Aorta (tissue), 5 donors: ENCODE results near the gene RBM44. TPM values are rescaled to one million over a fixed set of nuclear protein-coding genes. Genes with fewer than 3 reads are reported as not detected.

Experiments
- ATAC-seq: fragments of 200-7000 bp; cut with Tn5 transposase; one replicate; pipeline ENCODE4 v1.9.1; 2022; ENCODE audit warnings: moderate library complexity; ENCODE audit not compliant: low FRiP score
- DNase-seq, 2 donors: peaks; one replicate each; pipeline ENCODE4 v3.0.0-alpha.2; 2020
- H3K27ac ChIP-seq, 2 donors: one replicate each; pipeline ENCODE4 v1.5.1; 2013; ENCODE audit warnings: low read length in 2 of 2, mild to moderate bottlenecking in 2 of 2, moderate library complexity in 2 of 2, control low read depth in 1 of 2, inconsistent platforms in 1 of 2, low read depth in 1 of 2
- H3K27me3 ChIP-seq, 2 donors: one replicate each; pipeline ENCODE4 v1.6.1; 2013; ENCODE audit warnings: control low read depth in 1 of 2, low read length in 1 of 2, mild to moderate bottlenecking in 1 of 2, moderate library complexity in 1 of 2; ENCODE audit not compliant: insufficient read depth in 2 of 2, control insufficient read depth in 1 of 2
- H3K36me3 ChIP-seq, 2 donors: one replicate each; pipeline ENCODE4 v1.6.1; 2013; ENCODE audit warnings: control low read depth in 1 of 2, low read length in 1 of 2, mild to moderate bottlenecking in 1 of 2; ENCODE audit not compliant: insufficient read depth in 2 of 2, control insufficient read depth in 1 of 2
- H3K4me1 ChIP-seq, 2 donors: one replicate each; pipeline ENCODE4 v1.6.1; 2013; ENCODE audit warnings: low read length in 2 of 2, control low read depth in 1 of 2, mild to moderate bottlenecking in 1 of 2, moderate library complexity in 1 of 2; ENCODE audit not compliant: insufficient read depth in 2 of 2, control insufficient read depth in 1 of 2
- H3K4me3 ChIP-seq, 2 donors: one replicate each; pipeline ENCODE4 v1.5.1; 2013; ENCODE audit warnings: low read length in 2 of 2, control low read depth in 1 of 2, mild to moderate bottlenecking in 1 of 2
- H3K9me3 ChIP-seq: one replicate; pipeline ENCODE4 v1.6.1; 2013; ENCODE audit warnings: mild to moderate bottlenecking, low read length; ENCODE audit not compliant: control insufficient read depth
- WGBS, 2 donors: extraction: QIAGEN DNeasy Blood & Tissue Kit; methylation state at CpG; one replicate each; pipeline ENCODE4 v1.1.7; 2013; 5-methylcytosine and 5-hydroxymethylcytosine counted together
- intact Hi-C, 2 donors: fragments of 100-400 bp; cut with DNase I; formaldehyde crosslinking; loops; one replicate each; pipeline versions ENCODE4 v1.14.2 to v1.15.0; 2022
- polyA plus RNA-seq, 2 donors: library from polyadenylated mRNA; stranded (reverse); fragments of 200-250 nt; gene quantifications; one replicate each; pipeline ENCODE4 v1.2.3, GENCODE V29; 2013
- total RNA-seq, 2 donors: library from RNA; stranded (reverse); fragmentation: NEBNext Ultra II Directional; extraction: Animal tissue kit (Norgen Biotek cat#: 25700); gene quantifications; one replicate each; pipeline ENCODE4 v1.2.1, GENCODE V29; 2021
- donor health status: healthy with polysubstance abuse.
- donor health status: Bipolar disorder and iron deficiency.
- donor health status: DM: no; HTN: no; CAD: no.
- donor health status: DM: no; HTN: no; CAD: no.
- donor health status: DM: yes; HTN: yes; CAD: no.

RBM44 gene
- total and polyA plus RNA-seq, 4 donors, result 1.4 to 3.2 (median 2.5) TPM; not detected in 1

GRCh38 chr2:237874585-237875161 lies 76.1 kb downstream of the RBM44 start:
- Histone ChIP-seq H3K36me3 (no peaks in the 10 kb centered on the region), H3K4me1 (peaks cover 9% of the 10 kb centered on the region in 2 donors), H3K27me3 (no peaks in the 10 kb centered on the region), H3K4me3 (no peak overlapping the region), H3K27ac (peak overlapping the region; percentile 38 to 85), H3K9me3 (no peaks in the 10 kb centered on the region)
- intact Hi-C loops, result no loop called here
- ATAC-seq (no peak), DNase-seq (peak; percentile 67 to 78)
- 43 to 44% methylated on average over 7 of the region's 7 CpGs for WGBS, 2 donors

GRCh38 chr2:237875256-237876060 lies 76.9 kb downstream of the RBM44 start:
- ATAC-seq (no peak), DNase-seq (peak; percentile 43 to 65)
- 84 to 90% methylated on average over 16 of the region's 16 CpGs for WGBS, 2 donors
- Histone ChIP-seq H3K27ac (peak overlapping the region; percentile 58 to 85), H3K9me3 (no peaks in the 10 kb centered on the region), H3K4me1 (peaks cover 9% of the 10 kb centered on the region in 2 donors), H3K36me3 (no peaks in the 10 kb centered on the region), H3K4me3 (no peak overlapping the region), H3K27me3 (no peaks in the 10 kb centered on the region)
- intact Hi-C loops, result no loop called here

GRCh38 chr2:237876061-237876526 lies 77.5 kb downstream of the RBM44 start:
- no peaks in the 10 kb centered on the region for H3K27me3 ChIP-seq
- ATAC-seq (no peak), DNase-seq (peak; percentile 44 to 67)
- H3K27ac ChIP-seq, result peak overlapping the region; percentile 55 to 58
- H3K36me3 ChIP-seq, result no peaks in the 10 kb centered on the region
- no peak overlapping the region for H3K4me3 ChIP-seq
- H3K9me3 ChIP-seq, result no peaks in the 10 kb centered on the region
- 86 to 92% methylated on average over 13 to 14 of the region's 14 CpGs for WGBS, 2 donors
- intact Hi-C loops, result no loop called here
- H3K4me1 ChIP-seq, result peaks cover 9% of the 10 kb centered on the region in 2 donors

GRCh38 chr2:237876532-237876931 lies 78.0 kb downstream of the RBM44 start:
- Histone ChIP-seq H3K36me3 (no peaks in the 10 kb centered on the region), H3K27me3 (no peaks in the 10 kb centered on the region), H3K27ac (peak overlapping the region; percentile 19 to 58), H3K4me3 (no peak overlapping the region), H3K4me1 (peaks cover 9% of the 10 kb centered on the region in 2 donors), H3K9me3 (no peaks in the 10 kb centered on the region)
- no peak for ATAC-seq
- DNase-seq, result peak in 1 of 2 donors; percentile 17
- intact Hi-C loops, result no loop called here
- 81% methylated on average over 10 to 12 of the region's 12 CpGs for WGBS, 2 donors

GRCh38 chr2:237876951-237877491 lies 78.4 kb downstream of the RBM44 start:
- H3K27ac ChIP-seq, result peak overlapping the region in 1 of 2 donors; percentile 19
- no peaks in the 10 kb centered on the region for H3K36me3 ChIP-seq
- no peak for ATAC-seq
- 89 to 91% methylated on average over 23 of the region's 23 CpGs for WGBS, 2 donors
- intact Hi-C loops, result no loop called here
- no peak overlapping the region for H3K4me3 ChIP-seq
- peak; percentile 44 to 55 for DNase-seq
- H3K27me3 ChIP-seq, result no peaks in the 10 kb centered on the region
- H3K4me1 ChIP-seq, result peaks cover 9% of the 10 kb centered on the region in 2 donors
- no peaks in the 10 kb centered on the region for H3K9me3 ChIP-seq

- peaks cover 3 to 9% of the 10 kb centered on the region in 2 donors for H3K4me1 ChIP-seq
- 94% methylated on average over 25 of the region's 25 CpGs for WGBS, 2 donors
- H3K27ac ChIP-seq, result peak overlapping the region in 1 of 2 donors; percentile 9
- no peak for ATAC-seq
- H3K27me3 ChIP-seq, result no peaks in the 10 kb centered on the region
- no peaks in the 10 kb centered on the region for H3K36me3 ChIP-seq
- intact Hi-C loops, result no loop called here
- peak; percentile 30 to 70 for DNase-seq
- H3K9me3 ChIP-seq, result no peaks in the 10 kb centered on the region
- no peak overlapping the region for H3K4me3 ChIP-seq
Observed at GRCh38 chr2:237877576-237878307, 79.2 kb downstream of the RBM44 start.

GRCh38 chr2:237878321-237879057 lies 79.9 kb downstream of the RBM44 start:
- DNase-seq (peak; percentile 30 to 68), ATAC-seq (no peak)
- Histone ChIP-seq H3K36me3 (no peaks in the 10 kb centered on the region), H3K4me1 (peaks cover 0 to 7% of the 10 kb centered on the region in 2 donors), H3K9me3 (no peaks in the 10 kb centered on the region), H3K4me3 (no peak overlapping the region), H3K27me3 (no peaks in the 10 kb centered on the region), H3K27ac (peak overlapping the region in 1 of 2 donors; percentile 22)
- intact Hi-C loops, result no loop called here
- WGBS, 2 donors, result 84 to 90% methylated on average over 14 of the region's 14 CpGs

- DNase-seq (peak; percentile 7 to 10), ATAC-seq (no peak)
- Histone ChIP-seq H3K36me3 (no peaks in the 10 kb centered on the region), H3K9me3 (no peaks in the 10 kb centered on the region), H3K27ac (no peak overlapping the region), H3K4me3 (no peak overlapping the region), H3K27me3 (no peaks in the 10 kb centered on the region), H3K4me1 (peaks cover 0 to 7% of the 10 kb centered on the region in 2 donors)
- WGBS, 2 donors, result 92 to 95% methylated on average over 5 of the region's 5 CpGs
- intact Hi-C loops, result no loop called here
Observed at GRCh38 chr2:237879058-237879430, 80.5 kb downstream of the RBM44 start.
